Measurements from ENCODE around the gene LIPC. TPM values are rescaled to one million over a fixed set of nuclear protein-coding genes. Genes with fewer than 3 reads are reported as not detected.

LIPC gene
- total and polyA plus RNA-seq, 2 donors (not counting 3 experiments of a cell fraction or from before 2014, with no cell fraction given) = not detected

DNA sequence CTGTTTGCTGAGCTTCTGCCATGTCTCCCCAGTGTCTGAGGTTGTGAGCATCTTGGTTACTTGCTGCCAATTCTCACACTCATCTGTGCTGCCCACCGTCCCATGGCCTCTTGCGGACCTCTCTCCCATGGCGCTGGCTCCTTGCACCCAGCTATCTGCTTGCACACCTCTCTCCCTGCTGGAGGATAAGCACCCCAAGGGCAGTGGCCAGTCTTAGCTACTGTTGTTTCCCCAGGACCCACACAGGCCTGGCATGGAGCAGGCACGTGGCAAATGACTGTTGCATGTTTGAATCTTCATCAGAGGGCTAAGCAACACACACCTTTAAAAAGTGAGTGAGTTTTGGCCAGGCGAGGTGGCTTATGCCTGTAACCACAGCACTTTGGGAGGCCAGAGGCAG, 14.7 kb downstream of the LIPC start:
- Histone ChIP-seq H3K4me1 (ENCODE audit: control insufficient read depth, extremely low read depth, insufficient read depth, low read length) (peaks cover 7% of the 10 kb centered on the region), H4K20me1 (replicated peaks; ENCODE audit: control insufficient read depth, extremely low read depth, insufficient read depth, low read length) (no peaks in the 10 kb centered on the region), H3K27me3 (ENCODE audit: control insufficient read depth in 2 of 2, insufficient read depth in 2 of 2, low read length in 2 of 2) (no peaks in the 10 kb centered on the region), H3K79me2 (ENCODE audit: control insufficient read depth, insufficient read depth, low read length) (no peaks in the 10 kb centered on the region), H3K36me3 (ENCODE audit: control insufficient read depth in 2 of 2, extremely low read depth in 1 of 2, insufficient read depth in 2 of 2, low read length in 2 of 2) (no peaks in the 10 kb centered on the region), H3K9ac (replicated peaks; ENCODE audit: extremely low read depth, insufficient read depth, low read length) (no peak overlapping the region), H2AFZ (ENCODE audit: low read depth, low read length) (no peak overlapping the region), H3K4me2 (ENCODE audit: insufficient read depth, low read length) (no peak overlapping the region), H3K9me3 (replicated peaks; ENCODE audit: control insufficient read depth, insufficient read depth, low read length) (no peaks in the 10 kb centered on the region), H3K9me1 (replicated peaks; ENCODE audit: control insufficient read depth, extremely low read depth, insufficient read depth, low read length) (no peaks in the 10 kb centered on the region), H3K4me3 (replicated peaks in 1 of 3; ENCODE audit: insufficient read depth in 1 of 3, low read depth in 1 of 3, low read length in 3 of 3) (no peak overlapping the region), H3K27ac (ENCODE audit: insufficient read depth, low read depth, low read length) (no peak overlapping the region)
- FAIRE-seq (no peak), DNase-seq (ENCODE audit: low read depth, low spot score) (no peak)
- ChIA-PET POLR2A (interaction anchor here (0.6 kb wide), 1 partner anchor 77 kb away, joined by 5 read pairs; no protein-coding TSS in a partner anchor), CTCF (no interaction called here)
- TF ChIP-seq POLR2A (IDR thresholded peaks at IDR 0.05; ENCODE audit: low read depth, low read length) (no peak), MYC (IDR thresholded peaks at IDR 0.05; ENCODE audit: low read depth, low read length) (no peak), EZH2 (IDR thresholded peaks at IDR 0.05; ENCODE audit: borderline replicate concordance, low read depth, low read length, severe bottlenecking) (no peak), POLR2AphosphoS5 (IDR thresholded peaks at IDR 0.05; ENCODE audit: insufficient read depth, low read depth, low read length) (no peak), CTCF (IDR thresholded peaks at IDR 0.05; ENCODE audit: extremely low read depth in 1 of 2, insufficient read depth in 1 of 2, low read depth in 1 of 2, low read length in 2 of 2) (no peak), FOS (IDR thresholded peaks at IDR 0.05; ENCODE audit: borderline replicate concordance, insufficient read depth, low read length) (no peak), GATA2 (IDR thresholded peaks at IDR 0.05; ENCODE audit: insufficient read depth, insufficient read length, low read depth, low read length) (no peak)
- dilution Hi-C loops (cut with MboI; ENCODE audit: extremely low pct_ligation_motif_present, low sequenced_read_pairs) = no loop called here
- intact Hi-C loops (cut with micrococcal nuclease) = no loop called here
- BruUV-seq (replicated peaks) = no TSS peak

All from endothelial cell of umbilical vein (primary cell).